GM19397 (cell line): ENCODE results near the gene MKNK1.

ENCODE experiments used
- ATAC-seq: cut with Tn5 transposase; IDR thresholded peaks from one replicate; pipeline ENCODE4 v1.9.1; 2021; ENCODE audit warnings: mild to moderate bottlenecking, moderate library complexity; ENCODE audit not compliant: unreplicated experiment

The MKNK1 gene

GRCh38 chr1:46568461-46568891, 35.6 kb downstream of the MKNK1 start:
- no peak for ATAC-seq

GRCh38 chr1:46563341-46563740, 40.7 kb downstream of the MKNK1 start:
- ATAC-seq, result no peak

- no peak for ATAC-seq
Observed at GRCh38 chr1:46562498-46562897, 41.6 kb downstream of the MKNK1 start.

- no peak for ATAC-seq
Observed at GRCh38 chr1:46558966-46559365, 45.1 kb downstream of the MKNK1 start.

- ATAC-seq, result no peak
Observed at GRCh38 chr1:46558141-46558963, 45.7 kb downstream of the MKNK1 start.

GRCh38 chr1:46557403-46557802, 46.7 kb downstream of the MKNK1 start:
- no peak for ATAC-seq

GRCh38 chr1:46556822-46557221, 47.2 kb downstream of the MKNK1 start:
- ATAC-seq, result no peak

GRCh38 chr1:46555826-46556619, 48.0 kb downstream of the MKNK1 start:
- ATAC-seq, result no peak

- ATAC-seq, result no peak
Observed at GRCh38 chr1:46554597-46555381, 49.3 kb downstream of the MKNK1 start.

- no peak for ATAC-seq
Observed at GRCh38 chr1:46554236-46554596, 49.9 kb downstream of the MKNK1 start.

GRCh38 chr1:46553506-46553905, 50.6 kb downstream of the MKNK1 start:
- ATAC-seq, result no peak

GRCh38 chr1:46552357-46553237, 51.5 kb downstream of the MKNK1 start:
- ATAC-seq, result no peak

- no peak for ATAC-seq
Observed at GRCh38 chr1:46551597-46552095, 52.4 kb downstream of the MKNK1 start, which contains the start of gene KNCN. TSS of gene KNCN (minus strand) at chr1:46551647. CDS start at chr1:46551215, 432 bp downstream.

GRCh38 chr1:46550751-46551231, 53.3 kb downstream of the MKNK1 start:
- ATAC-seq, result no peak

GRCh38 chr1:46549697-46550681, 54.1 kb downstream of the MKNK1 start:
- ATAC-seq, result no peak

GRCh38 chr1:46547481-46548383, 56.3 kb downstream of the MKNK1 start:
- no peak for ATAC-seq

GRCh38 chr1:46546210-46546609, 57.9 kb downstream of the MKNK1 start:
- ATAC-seq, result no peak

- no peak for ATAC-seq
Observed at GRCh38 chr1:46545784-46546183, 58.3 kb downstream of the MKNK1 start.
